RWPE2 (cell line): ENCODE data around the gene EMC1.
"Not testable (repeated sequence)": the region's sequence is repeated elsewhere in the genome, so short reads cannot be mapped to it uniquely, and the experiment has no call there.

Experiments
- ATAC-seq: fragments of 200-7000 bp; cut with Tn5 transposase; 3 replicates; pipeline ENCODE4 v1.9.1; 2021; ENCODE audit warnings: low read depth
- DNase-seq: peaks from one replicate; pipeline ENCODE4 v3.0.0-alpha.2; 2020; ENCODE audit warnings: low spot score
- H3K27ac ChIP-seq: fragments of 450-650 bp; 2 replicates; pipeline ENCODE4 v1.5.1; 2017; ENCODE audit warnings: mild to moderate bottlenecking; ENCODE audit not compliant: poor library complexity, severe bottlenecking
- H3K27me3 ChIP-seq: fragments of 250-450 bp; sonication (Bioruptor Pico); 2 replicates; pipeline ENCODE4 v1.5.1; 2021; ENCODE audit warnings: mild to moderate bottlenecking, moderate library complexity; ENCODE audit not compliant: insufficient read depth, poor library complexity, severe bottlenecking
- H3K36me3 ChIP-seq: fragments of 250-450 bp; sonication (Bioruptor Pico); 2 replicates; pipeline ENCODE4 v1.5.1; 2020; ENCODE audit warnings: low read depth, mild to moderate bottlenecking, moderate library complexity
- H3K4me1 ChIP-seq: fragments of 250-450 bp; sonication (Bioruptor Pico); 2 replicates; pipeline ENCODE4 v1.5.1; 2021; ENCODE audit warnings: mild to moderate bottlenecking, moderate library complexity; ENCODE audit not compliant: insufficient read depth, poor library complexity, severe bottlenecking
- H3K4me3 ChIP-seq: fragments of 250-450 bp; sonication (Bioruptor Pico); 2 replicates; pipeline ENCODE4 v1.5.1; 2021; ENCODE audit warnings: mild to moderate bottlenecking, moderate library complexity; ENCODE audit not compliant: severe bottlenecking
- H3K9me3 ChIP-seq: fragments of 250-450 bp; sonication (Bioruptor Pico); 2 replicates; pipeline ENCODE4 v1.5.1; 2021; ENCODE audit warnings: mild to moderate bottlenecking, moderate library complexity; ENCODE audit not compliant: severe bottlenecking
- CTCF ChIP-seq: fragments of 450-650 bp; IDR thresholded peaks from one replicate; pipeline ENCODE4 v1.5.1; 2017; ENCODE audit warnings: mild to moderate bottlenecking, moderate library complexity; ENCODE audit not compliant: poor library complexity, severe bottlenecking

The EMC1 gene

GRCh38 chr1:19240673-19241538 is 10.4 kb downstream of the EMC1 start:
- H3K4me3 ChIP-seq = no peak overlapping the region
- H3K36me3 ChIP-seq = peaks cover 88% of the 10 kb centered on the region
- ATAC-seq (peak; percentile 50; the same call in 1 of the 3 replicates), DNase-seq (no peak)
- no peaks in the 10 kb centered on the region for H3K9me3 ChIP-seq
- H3K4me1 ChIP-seq = no peaks in the 10 kb centered on the region
- H3K27me3 ChIP-seq = no peaks in the 10 kb centered on the region
- TF ChIP-seq CTCF = peak; percentile 86
- no peak overlapping the region for H3K27ac ChIP-seq

- DNase-seq (no peak), ATAC-seq (no peak)
- H3K9me3 ChIP-seq = no peaks in the 10 kb centered on the region
- H3K4me3 ChIP-seq = no peak overlapping the region
- H3K36me3 ChIP-seq = peaks cover 93% of the 10 kb centered on the region
- no peaks in the 10 kb centered on the region for H3K27me3 ChIP-seq
- no peaks in the 10 kb centered on the region for H3K4me1 ChIP-seq
- no peak for TF ChIP-seq CTCF
- no peak overlapping the region for H3K27ac ChIP-seq
Observed at GRCh38 chr1:19239876-19240275, 11.4 kb downstream of the EMC1 start.

- Histone ChIP-seq H3K27me3 (no peaks in the 10 kb centered on the region), H3K4me3 (no peak overlapping the region), H3K27ac (no peak overlapping the region), H3K36me3 (peaks cover 91% of the 10 kb centered on the region), H3K4me1 (no peaks in the 10 kb centered on the region), H3K9me3 (no peaks in the 10 kb centered on the region)
- no peak for TF ChIP-seq CTCF
- no peak for ATAC-seq
- DNase-seq = no peak
Observed at GRCh38 chr1:19234224-19234623, 17.1 kb downstream of the EMC1 start.

GRCh38 chr1:19232524-19232846 is 18.8 kb downstream of the EMC1 start:
- H3K9me3 ChIP-seq = no peaks in the 10 kb centered on the region
- no peaks in the 10 kb centered on the region for H3K4me1 ChIP-seq
- H3K4me3 ChIP-seq = no peak overlapping the region
- H3K36me3 ChIP-seq = peaks cover 93% of the 10 kb centered on the region
- H3K27ac ChIP-seq = no peak overlapping the region
- no peaks in the 10 kb centered on the region for H3K27me3 ChIP-seq
- no peak for DNase-seq
- no peak for ATAC-seq
- no peak for TF ChIP-seq CTCF

GRCh38 chr1:19231736-19232523 is 19.4 kb downstream of the EMC1 start:
- H3K4me3 ChIP-seq, H3K27me3 ChIP-seq, ATAC-seq, H3K9me3 ChIP-seq, H3K4me1 ChIP-seq, H3K27ac ChIP-seq, DNase-seq: not testable (repeated sequence)
- H3K36me3 ChIP-seq = peaks cover 93% of the 10 kb centered on the region
